AG08395 (cell line): ENCODE data around the gene EFL1.
A peak's percentile ranks its signal among the peaks of the same experiment; 100 is the strongest.
"Not testable (repeated sequence)": the region's sequence is repeated elsewhere in the genome, so short reads cannot be mapped to it uniquely, and the experiment has no call there.

Experiments
- DNase-seq: peaks from one replicate; pipeline ENCODE4 v3.0.0; 2012; ENCODE audit warnings: mixed read lengths, low spot score

Gene EFL1

DNA sequence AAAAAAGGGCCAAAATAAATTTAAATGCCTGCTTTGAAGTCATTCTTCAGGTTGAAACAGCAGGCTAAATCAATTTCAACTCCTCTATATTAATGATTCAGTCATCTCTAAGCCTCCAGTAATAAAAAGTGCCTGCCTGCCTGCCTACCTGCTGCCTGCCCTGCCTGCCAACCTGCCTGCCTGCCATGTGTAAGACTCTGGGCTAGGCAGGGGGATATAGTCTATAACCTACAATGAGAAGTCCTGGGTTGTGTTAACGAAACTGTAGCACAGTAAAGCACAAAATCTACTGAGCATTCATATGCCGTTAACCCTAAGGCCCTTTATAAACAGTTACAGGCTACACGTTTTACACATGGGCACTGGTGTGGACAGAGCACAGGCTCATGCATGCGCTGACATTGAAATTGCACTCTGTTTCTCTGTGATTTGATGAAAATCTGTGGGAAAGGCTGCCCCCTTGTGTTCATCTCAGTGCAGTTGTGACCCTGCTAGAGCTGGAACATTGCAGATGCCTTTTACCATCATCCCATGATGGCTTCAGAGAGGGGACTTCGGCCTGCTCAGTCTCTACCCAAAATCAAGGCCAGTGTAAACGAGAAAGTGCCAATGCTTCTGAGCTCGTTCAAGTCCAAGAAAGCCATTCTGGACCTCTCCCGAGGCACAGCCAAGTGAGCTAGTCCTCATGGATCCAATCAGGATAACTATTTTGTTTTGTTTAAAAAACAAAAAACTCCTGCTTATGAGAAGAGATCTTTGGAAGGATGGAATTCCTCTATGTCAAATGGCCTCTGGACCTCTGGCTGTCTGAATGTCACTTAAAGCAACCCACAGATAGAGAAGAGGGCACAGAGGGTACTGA, 64.6 kb downstream of the EFL1 start:
- DNase-seq: peak; percentile 77

- DNase-seq: no peak
These were observed 66.2 kb downstream of the EFL1 start for GRCh38 chr15:82196353-82196752.

DNA sequence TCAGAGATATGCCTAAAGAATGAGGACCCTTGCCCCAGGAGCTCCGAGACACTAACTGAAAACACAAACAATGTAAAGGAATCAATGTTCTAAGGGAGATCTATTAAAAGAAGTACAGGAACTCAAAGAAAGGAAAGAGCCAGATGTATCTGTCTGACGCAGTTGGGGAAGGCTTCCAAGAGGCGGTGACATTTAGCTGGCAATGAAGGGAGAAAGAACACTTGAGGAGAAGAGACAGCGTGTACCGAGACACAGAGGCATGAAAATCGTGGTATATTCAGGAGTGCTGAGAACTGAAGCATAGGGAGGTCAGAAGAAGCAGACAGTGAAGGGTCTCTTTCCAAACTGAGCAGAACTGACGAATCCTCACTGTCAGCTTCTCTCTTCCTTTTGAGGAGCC, 66.7 kb downstream of the EFL1 start:
- DNase-seq: not testable (repeated sequence)

GRCh38 chr15:82194488-82194887, 68.0 kb downstream of the EFL1 start:
- DNase-seq: not testable (repeated sequence)

DNA sequence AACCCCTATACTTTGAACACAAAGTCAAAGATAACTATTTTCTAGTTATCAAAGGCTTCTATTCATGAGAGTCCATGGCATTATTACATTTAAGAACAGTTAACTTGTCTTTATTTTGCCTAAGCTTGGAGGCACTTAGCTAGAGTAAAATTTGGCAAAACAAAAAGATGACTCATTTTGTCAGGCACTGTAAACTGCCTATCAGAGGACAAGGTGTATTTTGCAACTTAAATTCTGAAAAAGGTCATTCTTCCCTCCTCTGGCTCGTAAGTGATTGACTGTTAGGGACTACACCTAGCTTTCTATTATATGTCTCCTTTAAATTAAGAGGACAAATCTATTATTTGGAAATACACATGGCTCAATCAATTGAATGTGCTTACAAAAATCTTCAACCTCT, 69.1 kb downstream of the EFL1 start:
- DNase-seq: not testable (repeated sequence)

DNA sequence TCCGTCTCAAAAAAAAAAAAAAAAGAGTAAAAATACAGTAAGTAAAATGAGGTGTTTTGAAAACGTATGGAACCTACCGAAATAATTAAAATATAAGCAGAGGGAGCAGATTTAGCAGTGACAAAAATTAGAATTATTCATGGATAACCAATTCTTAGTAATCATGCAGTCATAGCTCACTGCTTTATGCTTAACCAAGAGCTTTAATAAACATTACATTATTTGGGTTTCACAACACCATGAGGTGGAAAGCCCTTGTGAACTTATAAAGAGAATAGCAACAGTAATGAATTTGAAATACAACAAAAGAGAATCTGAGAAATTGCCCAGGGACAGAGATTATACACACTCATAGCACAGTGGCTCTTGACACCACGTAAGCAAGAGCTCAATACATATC, 70.1 kb downstream of the EFL1 start:
- not testable (repeated sequence) for DNase-seq

DNA sequence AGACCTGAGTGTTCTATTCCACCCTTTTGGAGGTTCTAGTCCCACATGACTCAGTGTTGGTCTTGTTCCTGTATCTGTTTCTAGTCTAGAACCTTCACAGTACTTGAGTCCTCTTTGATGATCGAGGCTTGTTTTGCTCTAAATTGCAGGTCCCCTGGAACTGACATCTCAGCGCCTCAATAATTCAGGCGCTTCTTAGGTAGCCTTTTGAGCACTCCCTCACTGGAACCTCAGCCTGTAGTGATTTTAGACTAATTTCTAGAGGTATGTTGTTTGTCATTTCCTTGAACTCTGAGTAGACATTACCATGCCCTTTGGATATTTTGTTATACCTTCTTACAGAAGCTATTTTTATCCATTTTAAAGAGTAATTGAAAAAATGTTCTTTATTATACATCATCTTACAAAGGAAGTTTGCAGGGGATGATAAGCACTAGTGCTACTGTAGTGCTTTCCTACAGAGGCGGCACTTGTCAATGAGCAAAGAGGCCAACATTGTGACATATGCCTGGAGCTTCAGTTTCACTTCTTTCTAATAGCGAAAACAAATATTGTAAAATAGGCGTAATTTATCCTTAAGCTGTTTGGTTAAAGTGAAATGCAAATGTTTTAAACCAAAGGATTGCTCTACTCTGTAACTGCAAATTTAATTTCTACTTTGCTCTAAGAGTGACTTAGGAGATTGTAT, 75.7 kb downstream of the EFL1 start:
- DNase-seq: no peak

DNA sequence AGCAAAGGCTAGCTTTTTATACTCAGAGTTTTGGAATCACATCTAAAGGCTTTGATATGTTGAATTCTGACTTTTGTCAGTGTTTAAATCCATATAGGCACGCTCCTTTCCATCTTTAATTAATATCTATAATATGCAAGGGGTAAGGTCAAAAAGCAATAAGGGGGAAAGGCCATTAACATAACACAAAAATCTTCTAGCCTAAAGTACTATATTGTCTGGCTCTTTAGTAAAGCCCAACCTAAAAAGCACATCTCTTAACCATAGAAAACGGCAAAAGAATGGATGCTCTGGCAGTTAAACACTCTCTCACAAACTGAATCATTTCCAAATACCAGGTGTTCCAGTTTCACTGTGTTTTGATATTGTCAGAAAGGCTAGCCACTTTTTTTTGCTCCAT, 76.4 kb downstream of the EFL1 start:
- no peak for DNase-seq

GRCh38 chr15:82184776-82185175, 77.8 kb downstream of the EFL1 start:
- no peak for DNase-seq

- no peak for DNase-seq
These were observed 78.2 kb downstream of the EFL1 start for GRCh38 chr15:82184355-82184754.

DNA sequence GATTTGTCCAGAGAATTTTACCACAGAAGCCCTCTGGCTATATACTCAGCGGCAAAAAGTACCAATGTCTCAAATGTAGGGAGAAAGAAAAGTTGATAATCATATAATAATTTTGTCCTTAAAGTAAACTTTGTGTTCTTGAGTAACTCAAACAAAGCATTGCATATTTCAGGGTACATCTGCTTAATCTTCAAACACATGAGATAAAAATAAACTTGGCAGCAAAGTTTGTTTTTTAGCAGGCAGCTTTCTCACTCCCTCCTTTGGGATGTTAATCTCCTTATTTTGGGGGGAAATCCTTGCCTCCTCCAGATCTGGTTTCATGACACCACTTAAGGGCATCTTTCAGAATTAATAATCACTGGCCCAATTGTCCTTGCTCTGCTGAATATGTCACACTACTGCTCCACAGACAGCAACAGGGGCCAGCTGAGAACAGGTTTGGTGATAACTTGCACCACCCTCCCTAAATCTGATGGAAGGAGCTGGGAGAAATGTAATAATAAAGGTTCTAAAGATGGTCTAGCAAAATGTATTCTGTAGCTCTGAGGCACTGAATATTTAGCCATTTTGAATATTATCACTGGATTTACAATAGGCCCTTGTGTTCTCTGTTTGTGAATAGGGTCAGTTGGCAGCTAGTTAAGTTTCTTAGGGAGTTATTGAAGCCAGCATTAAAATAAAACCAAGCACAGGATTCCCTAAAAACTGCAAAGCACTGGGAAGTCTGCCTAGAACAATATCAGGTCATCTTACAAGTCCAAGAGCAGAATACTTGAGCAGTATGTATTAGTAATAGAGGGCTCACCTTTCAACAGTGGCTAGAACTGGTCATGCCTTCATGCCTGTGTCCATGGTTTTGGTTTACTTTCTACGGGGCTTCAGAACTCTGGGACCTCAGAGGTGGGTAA, 79.2 kb downstream of the EFL1 start:
- DNase-seq: no peak

GRCh38 chr15:82181371-82181770, 81.2 kb downstream of the EFL1 start:
- no peak for DNase-seq

- peak; percentile 50 for DNase-seq
These were observed 84.5 kb downstream of the EFL1 start for GRCh38 chr15:82178061-82178460.

- peak; percentile 57 for DNase-seq
These were observed 85.1 kb downstream of the EFL1 start for GRCh38 chr15:82177291-82178010.

DNA sequence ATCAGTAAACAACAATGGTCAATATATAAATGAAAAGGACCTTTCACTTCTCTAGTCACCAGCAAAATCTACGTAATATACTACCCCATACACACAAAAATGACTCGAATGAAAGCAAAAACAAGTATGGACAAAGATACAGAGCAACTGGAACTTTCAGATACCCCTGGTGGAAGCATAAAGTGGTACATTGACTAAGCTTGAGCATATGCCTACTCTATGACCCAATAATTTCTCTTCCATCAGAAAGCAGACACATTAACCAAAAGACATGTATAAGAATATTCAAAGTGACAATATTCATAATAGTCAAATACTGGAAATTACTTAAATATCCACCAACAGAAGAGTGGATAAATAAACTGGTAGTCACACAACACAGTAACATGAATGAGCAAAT, 86.0 kb downstream of the EFL1 start:
- DNase-seq: no peak

DNA sequence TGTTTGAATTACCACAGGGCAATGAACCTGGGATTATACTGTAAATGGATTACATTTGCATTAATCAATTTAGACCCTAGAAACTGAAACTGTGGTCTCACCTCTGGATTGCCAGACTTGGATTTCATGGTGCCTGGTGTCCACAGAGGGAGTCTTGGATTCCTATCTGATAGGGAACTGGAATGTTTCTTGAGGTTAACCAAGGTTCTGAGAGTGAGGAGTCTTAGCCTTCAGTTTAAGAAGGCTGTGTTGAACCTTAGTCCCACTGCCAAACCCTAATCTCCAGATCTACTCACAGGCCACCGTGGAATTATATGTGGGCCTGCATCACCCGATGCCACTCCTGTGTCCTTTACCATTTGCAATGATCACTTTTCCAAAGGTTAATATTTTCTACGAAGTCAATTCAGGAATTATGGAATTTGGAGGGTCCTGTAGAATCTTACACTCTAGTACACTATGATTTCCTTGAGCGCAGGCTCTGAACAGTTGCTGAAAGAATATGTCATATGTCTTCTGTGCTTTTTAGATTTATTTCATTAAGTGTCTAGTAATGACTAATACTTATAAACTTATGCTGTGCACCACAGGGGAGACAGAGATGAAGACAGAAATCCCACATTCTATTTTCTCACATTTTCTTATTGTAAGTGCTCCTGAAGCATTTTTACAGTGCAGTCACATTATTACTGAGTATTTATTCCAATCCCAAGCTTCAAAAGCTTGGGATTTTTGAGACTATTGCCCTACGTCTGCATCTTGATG, 87.9 kb downstream of the EFL1 start:
- DNase-seq: no peak

DNA sequence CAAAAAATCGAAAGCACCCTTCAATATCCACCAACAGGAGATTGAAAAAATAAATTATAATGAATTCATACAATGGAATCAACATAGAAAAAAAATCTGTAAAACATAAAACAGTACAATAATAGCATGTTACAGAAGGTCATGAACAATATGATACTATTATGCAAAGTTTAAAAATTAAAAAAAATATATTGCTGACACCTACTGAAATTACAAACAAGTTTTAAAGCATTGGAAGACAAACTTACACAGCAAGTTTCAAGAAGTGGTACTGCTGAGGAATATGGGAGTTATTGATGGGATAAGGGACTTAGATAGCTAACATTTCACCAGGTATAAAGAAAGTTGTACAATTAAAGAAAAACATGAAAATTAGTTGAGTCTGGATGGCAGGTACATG, 89.4 kb downstream of the EFL1 start:
- DNase-seq: no peak

GRCh38 chr15:82172506-82172905, 90.0 kb downstream of the EFL1 start:
- no peak for DNase-seq

DNA sequence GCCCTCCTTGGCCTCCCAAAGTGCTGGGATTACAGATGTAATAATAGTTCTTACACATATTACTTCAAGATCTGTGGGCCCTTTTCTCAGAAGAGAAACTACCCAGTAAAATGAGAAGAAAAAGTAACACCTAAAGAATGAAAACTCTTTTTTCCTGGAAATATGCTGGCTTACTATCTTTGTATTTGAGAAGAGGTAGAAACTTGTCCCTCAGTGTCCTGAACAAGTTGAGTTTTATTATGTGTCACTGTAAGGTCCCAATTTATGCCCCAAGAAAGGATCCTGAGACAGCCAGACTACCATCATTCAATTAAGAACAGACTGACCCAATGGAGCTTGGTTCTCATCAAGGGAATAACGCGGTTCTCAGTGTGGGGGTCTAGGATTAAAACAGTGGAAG, 93.8 kb downstream of the EFL1 start:
- DNase-seq: no peak

- DNase-seq: no peak
These were observed 94.2 kb downstream of the EFL1 start for GRCh38 chr15:82168296-82168695.

DNA sequence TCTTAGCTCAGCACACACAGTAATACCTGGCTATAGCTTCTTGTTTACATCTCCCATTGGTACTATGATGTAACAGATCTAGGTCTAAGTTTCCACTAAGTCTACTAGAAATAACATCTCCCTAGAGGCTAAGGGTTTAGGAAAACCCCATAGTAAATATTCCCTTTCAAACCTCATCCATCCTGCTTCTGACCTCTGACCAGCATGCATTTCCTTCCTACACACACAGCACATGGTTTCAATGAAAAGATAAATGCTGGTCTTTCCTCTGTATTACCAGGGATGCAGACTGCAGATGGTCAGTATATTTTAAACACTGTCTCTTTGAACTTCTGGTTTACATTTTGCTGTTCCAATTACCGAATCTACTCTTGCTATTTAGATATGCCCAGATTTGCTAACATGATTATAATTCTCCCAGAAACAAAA, 96.6 kb downstream of the EFL1 start:
- DNase-seq: no peak
